ENCODE data around the gene FCHSD2.

Gene FCHSD2

DNA sequence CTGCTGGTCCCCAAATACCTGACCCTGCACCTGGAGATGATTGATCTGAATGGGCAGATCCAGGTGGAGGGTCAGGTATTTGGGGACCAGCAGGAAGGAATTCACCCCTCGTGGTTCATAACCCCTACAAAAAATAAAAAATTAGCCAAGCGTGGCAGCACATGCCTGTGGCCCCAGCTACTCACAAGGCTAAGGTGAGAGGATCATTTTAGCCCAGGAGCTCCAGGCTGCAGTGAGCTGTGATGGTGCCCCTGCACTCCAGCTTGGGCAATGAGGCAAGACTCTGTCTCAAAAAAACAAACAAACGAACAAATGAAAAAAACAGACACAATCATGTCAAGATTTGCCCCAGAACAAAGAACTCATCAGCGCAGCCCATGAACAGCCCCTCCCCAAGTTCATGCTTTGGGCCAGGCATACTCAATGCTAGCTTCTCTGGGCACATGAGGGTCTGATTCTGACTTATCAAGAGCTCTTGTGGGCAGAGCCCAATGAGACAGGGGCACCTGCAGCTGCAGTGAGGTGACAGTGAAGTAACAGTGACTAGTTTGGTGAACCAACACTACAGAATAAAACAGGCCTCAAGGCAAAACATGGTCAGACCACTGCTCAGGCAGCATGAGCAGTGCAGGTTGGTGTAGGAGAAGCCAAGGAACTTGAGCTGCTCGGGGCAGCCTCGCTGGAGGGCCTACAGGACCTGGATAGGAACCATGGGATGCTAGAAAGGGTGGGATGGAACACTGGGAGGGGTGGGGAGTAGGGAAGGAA is 10.2 kb upstream of the FCHSD2 start:
- Histone ChIP-seq H4K20me1 (ENCODE audit: insufficient read depth, low read length) (no peaks in the 10 kb centered on the region), H3K27ac (ENCODE audit: low read length) (no peak overlapping the region), H3K79me2 (ENCODE audit: insufficient read depth, low read length) (no peaks in the 10 kb centered on the region), H3K27me3 (ENCODE audit: insufficient read depth, low read length, poor library complexity) (no peaks in the 10 kb centered on the region), H3K4me2 (ENCODE audit: insufficient read depth, low read length) (no peak overlapping the region), H3K9me3 (ENCODE audit: insufficient read depth, low read length, severe bottlenecking) (no peaks in the 10 kb centered on the region), H3K36me3 (ENCODE audit: insufficient read depth, low read length) (no peaks in the 10 kb centered on the region), H3K4me3 (ENCODE audit: low read depth in 1 of 2, low read length in 2 of 2) (no peak overlapping the region), H2AFZ (ENCODE audit: low read depth, low read length) (no peak overlapping the region), H3K9ac (ENCODE audit: low read depth, low read length) (no peak overlapping the region), H3K4me1 (ENCODE audit: insufficient read depth, low read length) (no peaks in the 10 kb centered on the region)
- DNase-seq (no peak), ATAC-seq (ENCODE audit: insufficient read depth, low read depth) (no peak)
- no peak for TF ChIP-seq EZH2 (IDR thresholded peaks at IDR 0.05; ENCODE audit: borderline replicate concordance, low read depth, low read length, severe bottlenecking)
- TF ChIP-seq, protein P1, sequence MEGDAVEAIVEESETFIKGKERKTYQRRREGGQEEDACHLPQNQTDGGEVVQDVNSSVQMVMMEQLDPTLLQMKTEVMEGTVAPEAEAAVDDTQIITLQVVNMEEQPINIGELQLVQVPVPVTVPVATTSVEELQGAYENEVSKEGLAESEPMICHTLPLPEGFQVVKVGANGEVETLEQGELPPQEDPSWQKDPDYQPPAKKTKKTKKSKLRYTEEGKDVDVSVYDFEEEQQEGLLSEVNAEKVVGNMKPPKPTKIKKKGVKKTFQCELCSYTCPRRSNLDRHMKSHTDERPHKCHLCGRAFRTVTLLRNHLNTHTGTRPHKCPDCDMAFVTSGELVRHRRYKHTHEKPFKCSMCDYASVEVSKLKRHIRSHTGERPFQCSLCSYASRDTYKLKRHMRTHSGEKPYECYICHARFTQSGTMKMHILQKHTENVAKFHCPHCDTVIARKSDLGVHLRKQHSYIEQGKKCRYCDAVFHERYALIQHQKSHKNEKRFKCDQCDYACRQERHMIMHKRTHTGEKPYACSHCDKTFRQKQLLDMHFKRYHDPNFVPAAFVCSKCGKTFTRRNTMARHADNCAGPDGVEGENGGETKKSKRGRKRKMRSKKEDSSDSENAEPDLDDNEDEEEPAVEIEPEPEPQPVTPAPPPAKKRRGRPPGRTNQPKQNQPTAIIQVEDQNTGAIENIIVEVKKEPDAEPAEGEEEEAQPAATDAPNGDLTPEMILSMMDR (IDR thresholded peaks at IDR 0.05; ENCODE audit: borderline replicate concordance, extremely low read depth, low read length, poor library complexity, severe bottlenecking): no peak

GRCh38 chr11:73151416-73151815 is 9.3 kb upstream of the FCHSD2 start:
- H3K79me2 ChIP-seq (ENCODE audit: insufficient read depth, low read length): no peaks in the 10 kb centered on the region
- ATAC-seq (ENCODE audit: insufficient read depth, low read depth) (no peak), DNase-seq (no peak)
- no peaks in the 10 kb centered on the region for H3K9me3 ChIP-seq (ENCODE audit: insufficient read depth, low read length, severe bottlenecking)
- no peak overlapping the region for H3K4me2 ChIP-seq (ENCODE audit: insufficient read depth, low read length)
- no peaks in the 10 kb centered on the region for H3K4me1 ChIP-seq (ENCODE audit: insufficient read depth, low read length)
- H3K36me3 ChIP-seq (ENCODE audit: insufficient read depth, low read length): no peaks in the 10 kb centered on the region
- H2AFZ ChIP-seq (ENCODE audit: low read depth, low read length): no peak overlapping the region
- no peak overlapping the region for H3K9ac ChIP-seq (ENCODE audit: low read depth, low read length)
- H3K27ac ChIP-seq (ENCODE audit: low read length): no peak overlapping the region
- no peaks in the 10 kb centered on the region for H3K27me3 ChIP-seq (ENCODE audit: insufficient read depth, low read length, poor library complexity)
- TF ChIP-seq EZH2 (IDR thresholded peaks at IDR 0.05; ENCODE audit: borderline replicate concordance, low read depth, low read length, severe bottlenecking): no peak
- TF ChIP-seq, protein P1 (IDR thresholded peaks at IDR 0.05; ENCODE audit: borderline replicate concordance, extremely low read depth, low read length, poor library complexity, severe bottlenecking): no peak
- no peak overlapping the region for H3K4me3 ChIP-seq (ENCODE audit: low read depth in 1 of 2, low read length in 2 of 2)
- no peaks in the 10 kb centered on the region for H4K20me1 ChIP-seq (ENCODE audit: insufficient read depth, low read length)

DNA sequence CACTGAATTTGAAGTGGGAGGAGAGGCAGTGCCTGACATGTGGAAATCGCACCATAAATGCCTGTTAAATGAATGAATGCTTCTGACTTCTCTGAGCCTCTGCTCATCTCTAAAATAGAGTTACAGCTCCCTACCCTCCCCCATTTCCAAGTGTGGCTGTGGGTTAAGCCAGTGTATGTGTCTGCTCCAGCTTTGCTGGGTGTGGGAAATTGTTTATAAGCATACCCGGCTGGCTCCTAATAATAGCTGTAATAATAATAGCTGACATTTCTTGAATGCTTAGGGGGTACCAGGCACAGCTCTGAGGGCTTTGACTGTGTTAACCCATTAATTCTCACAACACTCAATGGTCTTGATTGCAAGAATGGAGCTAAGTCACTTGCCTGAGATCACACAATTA is 7.0 kb upstream of the FCHSD2 start:
- H3K4me1 ChIP-seq (ENCODE audit: insufficient read depth, low read length): peaks cover under 1% of the 10 kb centered on the region; the same call in 1 of the 2 replicates
- no peak overlapping the region for H3K27ac ChIP-seq (ENCODE audit: low read length)
- no peak overlapping the region for H3K4me3 ChIP-seq (ENCODE audit: low read depth in 1 of 2, low read length in 2 of 2)
- H2AFZ ChIP-seq (ENCODE audit: low read depth, low read length): no peak overlapping the region
- H3K36me3 ChIP-seq (ENCODE audit: insufficient read depth, low read length): no peaks in the 10 kb centered on the region
- DNase-seq (no peak), ATAC-seq (ENCODE audit: insufficient read depth, low read depth) (no peak)
- no peaks in the 10 kb centered on the region for H3K79me2 ChIP-seq (ENCODE audit: insufficient read depth, low read length)
- no peaks in the 10 kb centered on the region for H4K20me1 ChIP-seq (ENCODE audit: insufficient read depth, low read length)
- TF ChIP-seq EZH2 (IDR thresholded peaks at IDR 0.05; ENCODE audit: borderline replicate concordance, low read depth, low read length, severe bottlenecking): no peak
- TF ChIP-seq, protein P1 (IDR thresholded peaks at IDR 0.05; ENCODE audit: borderline replicate concordance, extremely low read depth, low read length, poor library complexity, severe bottlenecking): no peak
- H3K27me3 ChIP-seq (ENCODE audit: insufficient read depth, low read length, poor library complexity): no peaks in the 10 kb centered on the region
- no peak overlapping the region for H3K4me2 ChIP-seq (ENCODE audit: insufficient read depth, low read length)
- H3K9me3 ChIP-seq (ENCODE audit: insufficient read depth, low read length, severe bottlenecking): no peaks in the 10 kb centered on the region
- no peak overlapping the region for H3K9ac ChIP-seq (ENCODE audit: low read depth, low read length)

Measured in DND-41 (cell line).